GM23338 (cell line): ENCODE data around the gene CHKB.

Experiments used
- CREB1 ChIP-seq: fragments of 250-450 bp; sonication (Bioruptor Pico); IDR thresholded peaks from 2 replicates; pipeline ENCODE4 v1.5.0; 2020; ENCODE audit warnings: low read depth, mild to moderate bottlenecking, moderate library complexity
- EZH2 ChIP-seq: fragments of 200-600 bp; sonication (generic); IDR thresholded peaks from one replicate; pipeline ENCODE4 v1.8.0; 2017; ENCODE audit warnings: antibody characterized with exemption, mild to moderate bottlenecking, low read depth; ENCODE audit not compliant: unreplicated experiment
- POLR2AphosphoS5 ChIP-seq: IDR thresholded peaks from 2 replicates; pipeline ENCODE4 v1.6.1; 2016; ENCODE audit warnings: antibody characterized with exemption, low read depth
- ZNF114 ChIP-seq: fragments of 250-450 bp; sonication (Bioruptor Pico); IDR thresholded peaks from 2 replicates; pipeline ENCODE4 v1.5.0; 2020; ENCODE audit warnings: mild to moderate bottlenecking, moderate library complexity
- TF ChIP-seq, protein P1 (sequence below), 2 experiments: fragments of 200-600 bp in 1 of 2; sonication (generic) in 1 of 2; conservative IDR thresholded peaks; 2 replicates each; pipeline versions ENCODE4 v1.5.1 to v1.6.1; 2016 to 2017; ENCODE audit warnings: antibody characterized with exemption in 2 of 2, low read depth in 2 of 2, mild to moderate bottlenecking in 2 of 2, moderate library complexity in 1 of 2
- TF ChIP-seq, protein P2 (sequence below): IDR thresholded peaks from one replicate; pipeline ENCODE4 v1.6.1; 2018; ENCODE audit warnings: antibody characterized with exemption; ENCODE audit not compliant: unreplicated experiment
- TF ChIP-seq, protein P3 (sequence below): IDR thresholded peaks from 2 replicates; pipeline ENCODE4 v1.6.1; 2016; ENCODE audit warnings: antibody characterized with exemption

- TF ChIP-seq EZH2 (no peak), POLR2AphosphoS5 (no peak), CREB1 (CRISPR knock-in tag) (no peak), ZNF114 (CRISPR knock-in tag) (no peak)
- TF ChIP-seq, protein P1, sequence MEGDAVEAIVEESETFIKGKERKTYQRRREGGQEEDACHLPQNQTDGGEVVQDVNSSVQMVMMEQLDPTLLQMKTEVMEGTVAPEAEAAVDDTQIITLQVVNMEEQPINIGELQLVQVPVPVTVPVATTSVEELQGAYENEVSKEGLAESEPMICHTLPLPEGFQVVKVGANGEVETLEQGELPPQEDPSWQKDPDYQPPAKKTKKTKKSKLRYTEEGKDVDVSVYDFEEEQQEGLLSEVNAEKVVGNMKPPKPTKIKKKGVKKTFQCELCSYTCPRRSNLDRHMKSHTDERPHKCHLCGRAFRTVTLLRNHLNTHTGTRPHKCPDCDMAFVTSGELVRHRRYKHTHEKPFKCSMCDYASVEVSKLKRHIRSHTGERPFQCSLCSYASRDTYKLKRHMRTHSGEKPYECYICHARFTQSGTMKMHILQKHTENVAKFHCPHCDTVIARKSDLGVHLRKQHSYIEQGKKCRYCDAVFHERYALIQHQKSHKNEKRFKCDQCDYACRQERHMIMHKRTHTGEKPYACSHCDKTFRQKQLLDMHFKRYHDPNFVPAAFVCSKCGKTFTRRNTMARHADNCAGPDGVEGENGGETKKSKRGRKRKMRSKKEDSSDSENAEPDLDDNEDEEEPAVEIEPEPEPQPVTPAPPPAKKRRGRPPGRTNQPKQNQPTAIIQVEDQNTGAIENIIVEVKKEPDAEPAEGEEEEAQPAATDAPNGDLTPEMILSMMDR (conservative IDR thresholded peaks at IDR 0.05; ENCODE audit: low read depth in 2 of 2) = no peak
- TF ChIP-seq, protein P2, sequence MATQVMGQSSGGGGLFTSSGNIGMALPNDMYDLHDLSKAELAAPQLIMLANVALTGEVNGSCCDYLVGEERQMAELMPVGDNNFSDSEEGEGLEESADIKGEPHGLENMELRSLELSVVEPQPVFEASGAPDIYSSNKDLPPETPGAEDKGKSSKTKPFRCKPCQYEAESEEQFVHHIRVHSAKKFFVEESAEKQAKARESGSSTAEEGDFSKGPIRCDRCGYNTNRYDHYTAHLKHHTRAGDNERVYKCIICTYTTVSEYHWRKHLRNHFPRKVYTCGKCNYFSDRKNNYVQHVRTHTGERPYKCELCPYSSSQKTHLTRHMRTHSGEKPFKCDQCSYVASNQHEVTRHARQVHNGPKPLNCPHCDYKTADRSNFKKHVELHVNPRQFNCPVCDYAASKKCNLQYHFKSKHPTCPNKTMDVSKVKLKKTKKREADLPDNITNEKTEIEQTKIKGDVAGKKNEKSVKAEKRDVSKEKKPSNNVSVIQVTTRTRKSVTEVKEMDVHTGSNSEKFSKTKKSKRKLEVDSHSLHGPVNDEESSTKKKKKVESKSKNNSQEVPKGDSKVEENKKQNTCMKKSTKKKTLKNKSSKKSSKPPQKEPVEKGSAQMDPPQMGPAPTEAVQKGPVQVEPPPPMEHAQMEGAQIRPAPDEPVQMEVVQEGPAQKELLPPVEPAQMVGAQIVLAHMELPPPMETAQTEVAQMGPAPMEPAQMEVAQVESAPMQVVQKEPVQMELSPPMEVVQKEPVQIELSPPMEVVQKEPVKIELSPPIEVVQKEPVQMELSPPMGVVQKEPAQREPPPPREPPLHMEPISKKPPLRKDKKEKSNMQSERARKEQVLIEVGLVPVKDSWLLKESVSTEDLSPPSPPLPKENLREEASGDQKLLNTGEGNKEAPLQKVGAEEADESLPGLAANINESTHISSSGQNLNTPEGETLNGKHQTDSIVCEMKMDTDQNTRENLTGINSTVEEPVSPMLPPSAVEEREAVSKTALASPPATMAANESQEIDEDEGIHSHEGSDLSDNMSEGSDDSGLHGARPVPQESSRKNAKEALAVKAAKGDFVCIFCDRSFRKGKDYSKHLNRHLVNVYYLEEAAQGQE = no peak
- TF ChIP-seq, protein P3, sequence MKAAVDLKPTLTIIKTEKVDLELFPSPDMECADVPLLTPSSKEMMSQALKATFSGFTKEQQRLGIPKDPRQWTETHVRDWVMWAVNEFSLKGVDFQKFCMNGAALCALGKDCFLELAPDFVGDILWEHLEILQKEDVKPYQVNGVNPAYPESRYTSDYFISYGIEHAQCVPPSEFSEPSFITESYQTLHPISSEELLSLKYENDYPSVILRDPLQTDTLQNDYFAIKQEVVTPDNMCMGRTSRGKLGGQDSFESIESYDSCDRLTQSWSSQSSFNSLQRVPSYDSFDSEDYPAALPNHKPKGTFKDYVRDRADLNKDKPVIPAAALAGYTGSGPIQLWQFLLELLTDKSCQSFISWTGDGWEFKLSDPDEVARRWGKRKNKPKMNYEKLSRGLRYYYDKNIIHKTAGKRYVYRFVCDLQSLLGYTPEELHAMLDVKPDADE = no peak
These were observed 22.5 kb upstream of the CHKB start for GRCh38 chr22:50605002-50605612.
